OCI-LY7 (cell line): ENCODE results near the gene VASH2. TPM values are rescaled to one million over a fixed set of nuclear protein-coding genes. Genes with fewer than 3 reads are reported as not detected.

Experiments used
- BruUV-seq: library from RNA; stranded (reverse); fragments of 400-500 nt; replicated peaks from 2 replicates; lab custom pipeline; 2021; lab: Mats Ljungman, UMichigan
- CTCF ChIA-PET: fragments of 300-600 bp; sonication (Branson Sonifier 250); formaldehyde crosslinking; loops from one replicate; lab custom pipeline; 2022; ENCODE audit warnings: antibody characterized with exemption; ENCODE audit not compliant: unreplicated experiment; lab: Charles Lee
- POLR2A ChIA-PET: fragments of 300-600 bp; sonication (Branson Sonifier 250); formaldehyde crosslinking; loops from one replicate; lab custom pipeline; 2022; ENCODE audit warnings: antibody characterized with exemption; lab: Charles Lee
- DNase-seq: peaks from one replicate; pipeline ENCODE4 v3.0.0-alpha.2; 2015; ENCODE audit warnings: low spot score
- H2AFZ ChIP-seq: fragments of 200-600 bp; sonication (generic), shearing (Covaris generic); 2 replicates; pipeline ENCODE4 v1.6.1; 2014; ENCODE audit warnings: mild to moderate bottlenecking, antibody characterized with exemption, low read length, moderate library complexity
- H3K27ac ChIP-seq: fragments of 200-600 bp; sonication (generic); 2 replicates; pipeline ENCODE4 v1.5.1; 2014; ENCODE audit warnings: mixed run types, low read depth, mild to moderate bottlenecking, moderate library complexity, low read length, inconsistent platforms; ENCODE audit not compliant: poor library complexity, severe bottlenecking
- H3K36me3 ChIP-seq: fragments of 200-600 bp; sonication (generic); 2 replicates; pipeline ENCODE4 v1.6.1; 2014; ENCODE audit warnings: mild to moderate bottlenecking, antibody characterized with exemption, low read length, moderate library complexity, mixed read lengths; ENCODE audit not compliant: insufficient read depth
- H3K4me1 ChIP-seq: fragments of 200-600 bp; sonication (generic); 2 replicates; pipeline ENCODE4 v1.5.1; 2014; ENCODE audit warnings: mild to moderate bottlenecking, low read length; ENCODE audit not compliant: insufficient read depth, poor library complexity, severe bottlenecking
- H3K4me2 ChIP-seq: fragments of 200-600 bp; sonication (generic); 2 replicates; pipeline ENCODE4 v1.6.1; 2014; ENCODE audit warnings: mild to moderate bottlenecking, low read length
- H3K4me3 ChIP-seq: fragments of 200-600 bp; sonication (generic); 2 replicates; pipeline ENCODE4 v1.5.1; 2014; ENCODE audit warnings: mild to moderate bottlenecking, low read depth, low read length; ENCODE audit not compliant: poor library complexity, severe bottlenecking
- H3K79me2 ChIP-seq: fragments of 200-600 bp; sonication (generic); 2 replicates; pipeline ENCODE4 v1.6.1; 2016; ENCODE audit warnings: low read depth, mild to moderate bottlenecking, low read length, moderate library complexity, mixed read lengths; ENCODE audit not compliant: insufficient read depth
- H3K9me2 ChIP-seq: fragments of 200-600 bp; sonication (generic); 2 replicates; pipeline ENCODE4 v1.6.1; 2016; ENCODE audit warnings: mild to moderate bottlenecking, low read length, mixed read lengths; ENCODE audit not compliant: insufficient read depth
- H3K9me3 ChIP-seq: fragments of 200-600 bp; sonication (generic); 2 replicates; pipeline ENCODE4 v1.6.1; 2014; ENCODE audit warnings: mild to moderate bottlenecking, mixed run types, low read length, mixed read lengths
- H4K20me1 ChIP-seq: fragments of 200-600 bp; sonication (generic); 2 replicates; pipeline ENCODE4 v1.6.1; 2014; ENCODE audit warnings: mild to moderate bottlenecking, antibody characterized with exemption, low read length, moderate library complexity, mixed read lengths; ENCODE audit not compliant: insufficient read depth
- CTCF ChIP-seq: fragments of 200-600 bp; sonication (generic); conservative IDR thresholded peaks from 2 replicates; pipeline ENCODE4 v1.5.1; 2014; ENCODE audit warnings: mild to moderate bottlenecking, antibody characterized with exemption, low read length, moderate library complexity, mixed read lengths
- EZH2phosphoT487 ChIP-seq: fragments of 200-600 bp; sonication (generic); IDR thresholded peaks from 2 replicates; pipeline ENCODE4 v1.6.1; 2018; ENCODE audit warnings: low read depth, borderline replicate concordance, mild to moderate bottlenecking, mixed run types, antibody characterized with exemption, low read length, moderate library complexity, mixed read lengths
- intact Hi-C: fragments of 100-400 bp; cut with micrococcal nuclease; formaldehyde crosslinking; loops from one replicate; pipeline ENCODE4 v1.10.0; 2022; ENCODE audit not compliant: unreplicated experiment
- total RNA-seq, 2 experiments: library from RNA; depleted of rRNA in 1 of 2; stranded (reverse); fragments of >200 nt in 1 of 2; shearing (Covaris generic) in 1 of 2; gene quantifications; 2 replicates each; pipeline ENCODE4 v1.2.3, GENCODE V29; 2014 to 2022

The VASH2 gene
- total RNA-seq, 2 experiments from 2014 or later: 7.3 to 7.4 TPM

DNA sequence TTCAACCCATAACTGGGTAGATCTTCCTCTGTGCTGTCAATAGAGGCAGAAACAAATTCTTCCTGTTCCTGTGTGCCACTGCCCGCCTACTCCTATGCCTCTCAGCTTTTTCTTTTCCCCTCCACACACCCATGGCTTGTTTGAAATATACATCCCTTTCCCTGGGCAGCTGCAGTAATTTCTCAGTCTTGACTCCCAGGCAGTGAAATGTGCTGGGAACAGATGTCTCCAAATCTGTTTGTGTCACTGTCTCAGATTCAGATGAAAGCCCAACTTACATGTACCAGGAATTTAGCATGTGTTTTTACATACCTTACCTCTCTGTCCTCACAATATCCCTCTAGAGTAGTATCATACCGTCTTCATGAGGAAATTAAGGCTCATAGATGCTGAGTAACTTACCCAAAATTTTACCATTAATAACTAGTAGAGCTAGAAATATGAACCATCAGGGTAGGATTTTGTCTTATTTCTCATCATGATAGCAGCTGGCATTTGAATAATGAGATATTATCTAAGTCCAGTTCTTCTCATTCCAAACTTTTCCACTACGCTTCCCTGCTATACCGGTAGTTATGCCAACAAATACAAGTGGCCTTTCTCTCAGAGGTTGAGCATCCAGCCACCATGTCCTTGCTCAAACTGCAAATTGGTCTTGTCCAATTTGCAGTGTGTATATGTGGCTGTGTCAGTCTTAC is 4.7 kb upstream of the VASH2 start:
- Histone ChIP-seq H3K4me2 (peak overlapping the region; percentile 92), H3K4me3 (peak overlapping the region; percentile 53), H3K9me3 (peaks cover 9% of the 10 kb centered on the region; the same call in 1 of the 2 replicates), H3K36me3 (no peaks in the 10 kb centered on the region), H3K9me2 (no peaks in the 10 kb centered on the region), H2AFZ (peak overlapping the region; percentile 62), H3K27ac (peak overlapping the region; percentile 93), H3K4me1 (peaks cover 83% of the 10 kb centered on the region), H3K79me2 (no peaks in the 10 kb centered on the region), H4K20me1 (no peaks in the 10 kb centered on the region)
- TF ChIP-seq EZH2phosphoT487 (no peak), CTCF (no peak)
- intact Hi-C loops: loop anchor here (2.0 kb wide), 1 partner anchor 151 kb away; no protein-coding TSS in a partner anchor
- ChIA-PET POLR2A (interaction anchor here (1.1 kb wide), 2 partner anchors 69 to 155 kb away, joined by 3 to 4 read pairs; no protein-coding TSS in a partner anchor), CTCF (no interaction called here)
- DNase-seq: no peak
- no TSS peak for BruUV-seq

DNA sequence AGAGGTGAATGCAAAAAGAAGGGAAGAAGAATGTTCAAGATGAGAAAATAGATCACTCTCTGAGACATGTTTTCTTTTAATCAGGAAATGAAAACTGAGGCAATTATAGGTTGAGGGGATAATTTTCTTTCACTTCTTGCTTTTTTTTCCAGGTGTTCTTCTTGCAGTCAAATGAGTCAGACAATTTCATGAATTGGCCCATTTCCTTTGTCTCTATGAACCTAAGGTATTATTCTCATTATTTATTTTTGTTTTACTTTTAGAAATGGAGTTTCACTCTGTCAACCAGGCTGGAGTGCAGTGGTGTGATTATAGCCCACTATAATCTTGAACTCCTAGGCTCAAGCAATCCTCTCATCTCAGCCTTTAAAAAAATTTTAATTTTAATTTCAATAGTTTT is 3.5 kb upstream of the VASH2 start:
- POLR2A ChIA-PET: interaction anchor here (1.1 kb wide), 1 partner anchor 156 kb away, joined by 3 read pairs; no protein-coding TSS in a partner anchor
- Histone ChIP-seq H2AFZ (peak overlapping the region; percentile 62; the same call in 1 of the 2 replicates), H3K4me1 (peaks cover 85% of the 10 kb centered on the region), H4K20me1 (no peaks in the 10 kb centered on the region), H3K27ac (peak overlapping the region; percentile 93), H3K9me3 (peaks cover 9% of the 10 kb centered on the region; the same call in 1 of the 2 replicates), H3K4me3 (peak overlapping the region; percentile 53), H3K4me2 (peak overlapping the region; percentile 92), H3K9me2 (no peaks in the 10 kb centered on the region), H3K36me3 (no peaks in the 10 kb centered on the region), H3K79me2 (no peaks in the 10 kb centered on the region)
- intact Hi-C loops: no loop called here
- CTCF ChIA-PET: no interaction called here
- no peak for TF ChIP-seq CTCF
- no peak for TF ChIP-seq EZH2phosphoT487
- peak; percentile 73 for DNase-seq
- BruUV-seq: no TSS peak

DNA sequence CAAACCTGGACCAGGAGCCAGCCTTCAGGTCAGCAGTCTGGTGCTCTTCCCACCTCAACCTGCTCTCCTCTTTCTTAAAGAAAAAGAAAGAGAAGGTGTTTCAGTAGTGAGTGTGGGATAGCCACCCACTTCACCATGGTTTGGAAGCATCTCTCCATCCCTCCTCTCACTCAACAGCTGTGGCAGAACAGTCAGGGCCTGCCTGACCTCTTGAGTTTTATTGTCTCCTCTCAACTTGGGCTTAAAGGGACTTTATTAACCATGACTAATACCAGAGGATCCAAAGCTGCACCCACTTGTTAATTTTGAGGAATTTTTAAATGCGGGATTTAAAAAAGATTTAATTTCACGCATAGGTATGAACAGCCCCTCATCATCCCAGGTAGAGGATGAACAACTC is 570 bp upstream of the VASH2 start:
- Histone ChIP-seq H3K27ac (no peak overlapping the region), H2AFZ (peak overlapping the region; percentile 13; the same call in 1 of the 2 replicates), H3K4me2 (peak overlapping the region; percentile 54), H3K36me3 (no peaks in the 10 kb centered on the region), H3K4me3 (peak overlapping the region; percentile 68), H3K4me1 (peaks cover 71% of the 10 kb centered on the region), H4K20me1 (no peaks in the 10 kb centered on the region), H3K9me2 (no peaks in the 10 kb centered on the region), H3K9me3 (peaks cover 9% of the 10 kb centered on the region; the same call in 1 of the 2 replicates), H3K79me2 (no peaks in the 10 kb centered on the region)
- TF ChIP-seq CTCF: no peak
- no peak for TF ChIP-seq EZH2phosphoT487
- ChIA-PET CTCF (no interaction called here), POLR2A (no interaction called here)
- intact Hi-C loops: no loop called here
- no peak for DNase-seq
- no TSS peak for BruUV-seq
